Measurements from ENCODE around the gene TAF1B. TPM values are rescaled to one million over a fixed set of nuclear protein-coding genes. Genes with fewer than 3 reads are reported as not detected.

The TAF1B gene
- total and polyA plus RNA-seq, 8 donors: 22.0 to 33.9 (median 28.2) TPM

- TF ChIP-seq CTCF (IDR thresholded peaks at IDR 0.05): no peak
- intact Hi-C loops (cut with DNase I): no loop called here
- Histone ChIP-seq H3K4me1 (peaks cover 0 to 34% of the 10 kb centered on the region in 2 donors), H3K36me3 (peaks cover 0 to 20% of the 10 kb centered on the region in 2 donors), H3K27me3 (no peaks in the 10 kb centered on the region), H3K27ac (peak overlapping the region; percentile 88 to 91), H3K4me3 (peak overlapping the region; percentile 64 to 67), H3K9me3 (no peaks in the 10 kb centered on the region)
- DNase-seq: peak in 1 of 4 donors; percentile 19
- ATAC-seq: peak; percentile 8
Observed at GRCh38 chr2:9844036-9844483, 786 bp downstream of the TAF1B start.

- H3K4me3 ChIP-seq: peak overlapping the region; percentile 64 to 67
- ATAC-seq (no peak), DNase-seq (peak in 1 of 4 donors; percentile 19)
- peaks cover 0 to 25% of the 10 kb centered on the region in 2 donors for H3K36me3 ChIP-seq
- TF ChIP-seq CTCF (IDR thresholded peaks at IDR 0.05): no peak
- H3K9me3 ChIP-seq: no peaks in the 10 kb centered on the region
- H3K27me3 ChIP-seq: no peaks in the 10 kb centered on the region
- peak overlapping the region in 1 of 2 donors; percentile 91 for H3K27ac ChIP-seq
- intact Hi-C loops (cut with DNase I): no loop called here
- H3K4me1 ChIP-seq: peaks cover 0 to 34% of the 10 kb centered on the region in 2 donors
Observed at GRCh38 chr2:9844576-9844975, 1.3 kb downstream of the TAF1B start.

- intact Hi-C loops (cut with DNase I): no loop called here
- TF ChIP-seq CTCF (IDR thresholded peaks at IDR 0.05): no peak
- ATAC-seq: no peak
Observed at GRCh38 chr2:9846554-9846953, 3.3 kb downstream of the TAF1B start.

GRCh38 chr2:9847140-9847539 is 3.9 kb downstream of the TAF1B start:
- no peak overlapping the region for H3K27ac ChIP-seq
- H3K4me1 ChIP-seq: peaks cover 0 to 34% of the 10 kb centered on the region in 2 donors
- intact Hi-C loops (cut with DNase I): no loop called here
- no peak for DNase-seq
- H3K36me3 ChIP-seq: peaks cover 0 to 51% of the 10 kb centered on the region in 2 donors
- ATAC-seq: no peak
- no peak overlapping the region for H3K4me3 ChIP-seq
- no peak for TF ChIP-seq CTCF (IDR thresholded peaks at IDR 0.05)
- H3K27me3 ChIP-seq: no peaks in the 10 kb centered on the region
- no peaks in the 10 kb centered on the region for H3K9me3 ChIP-seq

More at GRCh38 chr2:9846554-9846953, 3.3 kb downstream of the TAF1B start:
- no peaks in the 10 kb centered on the region for H3K27me3 ChIP-seq
- peak overlapping the region in 1 of 2 donors; percentile 15 for H3K27ac ChIP-seq
- no peaks in the 10 kb centered on the region for H3K9me3 ChIP-seq
- H3K36me3 ChIP-seq: peaks cover 0 to 45% of the 10 kb centered on the region in 2 donors
- H3K4me3 ChIP-seq: no peak overlapping the region
- no peak for DNase-seq
- peaks cover 0 to 34% of the 10 kb centered on the region in 2 donors for H3K4me1 ChIP-seq

GRCh38 chr2:9852881-9853280 is 9.6 kb downstream of the TAF1B start:
- Histone ChIP-seq H3K4me1 (no peaks in the 10 kb centered on the region), H3K27me3 (no peaks in the 10 kb centered on the region), H3K27ac (no peak overlapping the region), H3K4me3 (no peak overlapping the region), H3K9me3 (peaks cover 0 to 5% of the 10 kb centered on the region in 2 donors), H3K36me3 (peaks cover 0 to 89% of the 10 kb centered on the region in 2 donors)
- DNase-seq (no peak), ATAC-seq (no peak)
- no peak for TF ChIP-seq CTCF (IDR thresholded peaks at IDR 0.05)
- intact Hi-C loops (cut with DNase I): no loop called here

Measured in left lung (tissue), 10 donors.